Fibroblast of mammary gland (primary cell): ENCODE data around the gene TRMU.
A peak's percentile ranks its signal among the peaks of the same experiment; 100 is the strongest.

Experiments used
- DNase-seq: peaks from one replicate; pipeline ENCODE4 v3.0.0-alpha.2; 2010; ENCODE audit warnings: low read depth
- H3K4me3 ChIP-seq: 2 replicates; pipeline ENCODE4 v1.5.1; 2011; ENCODE audit warnings: low read depth, mild to moderate bottlenecking, low read length, moderate library complexity; ENCODE audit not compliant: control insufficient read depth
- CTCF ChIP-seq: conservative IDR thresholded peaks from 2 replicates; pipeline ENCODE4 v1.5.1; 2011; ENCODE audit warnings: low read depth, low read length, inconsistent platforms; ENCODE audit not compliant: control insufficient read depth, insufficient read depth

Gene TRMU

GRCh38 chr22:46336119-46337078 is 885 bp downstream of the TRMU start:
- H3K4me3 ChIP-seq, result peak overlapping the region; percentile 83
- DNase-seq, result no peak
- no peak for TF ChIP-seq CTCF

- TF ChIP-seq CTCF, result no peak
- no peak for DNase-seq
- no peak overlapping the region for H3K4me3 ChIP-seq
These were observed 2.4 kb downstream of the TRMU start for GRCh38 chr22:46337870-46338269.

- H3K4me3 ChIP-seq, result no peak overlapping the region
- no peak for DNase-seq
- TF ChIP-seq CTCF, result no peak
These were observed 3.1 kb downstream of the TRMU start for GRCh38 chr22:46338636-46339035.

GRCh38 chr22:46339956-46340355 is 4.4 kb downstream of the TRMU start:
- no peak for DNase-seq
- H3K4me3 ChIP-seq, result no peak overlapping the region

GRCh38 chr22:46340676-46341075 is 5.2 kb downstream of the TRMU start:
- DNase-seq, result no peak
- no peak overlapping the region for H3K4me3 ChIP-seq
- TF ChIP-seq CTCF, result no peak

More at GRCh38 chr22:46339956-46340355, 4.4 kb downstream of the TRMU start:
- no peak for TF ChIP-seq CTCF

- no peak overlapping the region for H3K4me3 ChIP-seq
- no peak for DNase-seq
- TF ChIP-seq CTCF, result no peak
These were observed 11.3 kb downstream of the TRMU start for GRCh38 chr22:46346680-46347405.
